ENCODE results near the gene KRT81.
"Not testable (repeated sequence)": the region's sequence is repeated elsewhere in the genome, so short reads cannot be mapped to it uniquely, and the experiment has no call there.

The KRT81 gene

GRCh38 chr12:52317468-52318052 lies 26.2 kb upstream of the KRT81 start:
- no peak for DNase-seq (ENCODE audit: low read depth)

GRCh38 chr12:52316701-52317100 lies 25.4 kb upstream of the KRT81 start:
- no peak for DNase-seq (ENCODE audit: low read depth)

GRCh38 chr12:52316290-52316689 lies 25.0 kb upstream of the KRT81 start:
- no peak for DNase-seq (ENCODE audit: low read depth)

- not testable (repeated sequence) for DNase-seq (ENCODE audit: low read depth)
Measured at GRCh38 chr12:52315721-52316120, 24.4 kb upstream of the KRT81 start.

GRCh38 chr12:52314511-52314910 lies 23.2 kb upstream of the KRT81 start:
- no peak for DNase-seq (ENCODE audit: low read depth)

- no peak for DNase-seq (ENCODE audit: low read depth)
Measured at GRCh38 chr12:52313926-52314325, 22.6 kb upstream of the KRT81 start.

- DNase-seq (ENCODE audit: low read depth), result no peak
Measured at GRCh38 chr12:52313461-52313860, 22.1 kb upstream of the KRT81 start.

- DNase-seq (ENCODE audit: low read depth), result no peak
Measured at GRCh38 chr12:52312086-52312485, 20.8 kb upstream of the KRT81 start.

- no peak for DNase-seq (ENCODE audit: low read depth)
Measured at GRCh38 chr12:52311285-52311648, 19.9 kb upstream of the KRT81 start.

- no peak for DNase-seq (ENCODE audit: low read depth)
Measured at GRCh38 chr12:52310622-52311284, 19.4 kb upstream of the KRT81 start.

- DNase-seq (ENCODE audit: low read depth), result no peak
Measured at GRCh38 chr12:52308806-52309425, 17.6 kb upstream of the KRT81 start.

GRCh38 chr12:52307836-52308805 lies 16.8 kb upstream of the KRT81 start:
- no peak for DNase-seq (ENCODE audit: low read depth)

- DNase-seq (ENCODE audit: low read depth), result no peak
Measured at GRCh38 chr12:52306731-52307130, 15.4 kb upstream of the KRT81 start.

- no peak for DNase-seq (ENCODE audit: low read depth)
Measured at GRCh38 chr12:52305921-52306705, 14.8 kb upstream of the KRT81 start.

- DNase-seq (ENCODE audit: low read depth), result not testable (repeated sequence)
Measured at GRCh38 chr12:52304941-52305411, 13.6 kb upstream of the KRT81 start.

- DNase-seq (ENCODE audit: low read depth), result not testable (repeated sequence)
Measured at GRCh38 chr12:52302242-52302914, 11.0 kb upstream of the KRT81 start.

GRCh38 chr12:52301721-52302120 lies 10.4 kb upstream of the KRT81 start:
- DNase-seq (ENCODE audit: low read depth), result not testable (repeated sequence)

- no peak for DNase-seq (ENCODE audit: low read depth)
Measured at GRCh38 chr12:52300796-52301691, 9.7 kb upstream of the KRT81 start.

- no peak for DNase-seq (ENCODE audit: low read depth)
Measured at GRCh38 chr12:52298677-52299190, 7.4 kb upstream of the KRT81 start.
